K562 (cell line): Measurements from ENCODE around the gene LIMCH1. TPM values are rescaled to one million over a fixed set of nuclear protein-coding genes. Genes with fewer than 3 reads are reported as not detected.

ENCODE experiments used
- ATAC-seq: fragments of 200-7000 bp; cut with Tn5 transposase; 3 replicates; pipeline ENCODE4 v1.9.1; 2020; ENCODE audit warnings: moderate library complexity
- BruUV-seq: library from RNA; stranded (reverse); fragments of 400-500 nt; replicated peaks from 2 replicates; lab custom pipeline; 2021; lab: Mats Ljungman, UMichigan
- CTCF ChIA-PET: fragments of 300-600 bp; formaldehyde crosslinking; extraction: SDS; loops from one replicate; lab custom pipeline; 2021; ENCODE audit warnings: low intra/inter-chr PET ratio; lab: Yijun Ruan, JAX
- POLR2A ChIA-PET: fragments of 300-600, 350-650 bp; sonication (Branson Sonifier 250); formaldehyde crosslinking; extraction: SDS; loops from one replicate; lab custom pipeline; 2021; ENCODE audit warnings: antibody characterized with exemption, inconsistent platforms; lab: Yijun Ruan, JAX
- DNase-seq, 4 experiments: peaks; one replicate each; pipeline versions ENCODE4 v3.0.0 to v3.0.0-alpha.2; 2011 to 2018; ENCODE audit warnings: low spot score in 3 of 4, mixed read lengths in 3 of 4; ENCODE audit errors: extremely low read depth in 1 of 4
- FAIRE-seq: peaks from 2 replicates; lab custom pipeline; 2011; peaks lifted over from hg19 to GRCh38; lab: Jason Lieb, UNC
- H2AFZ ChIP-seq: 2 replicates; pipeline ENCODE4 v1.6.0; 2011; ENCODE audit warnings: low read depth, low read length, control low read depth, inconsistent platforms
- H3K27ac ChIP-seq: fragments of 200-600 bp; 3 replicates; pipeline ENCODE4 v1.8.0; 2011; ENCODE audit warnings: low read depth, mild to moderate bottlenecking, control low read depth, inconsistent platforms, low read length, moderate library complexity, mixed read lengths; ENCODE audit errors: extremely low read depth
- H3K27me3 ChIP-seq, 2 experiments: fragments of 300-600 bp in 1 of 2; 2 replicates in 1 of 2; 3 replicates in 1 of 2; pipeline versions ENCODE4 v1.6.0 to v1.8.0; 2011; ENCODE audit warnings: inconsistent platforms in 2 of 2, low read length in 2 of 2, mild to moderate bottlenecking in 1 of 2, mixed read lengths in 1 of 2, moderate library complexity in 1 of 2; ENCODE audit not compliant: control insufficient read depth in 2 of 2, insufficient read depth in 2 of 2
- H3K36me3 ChIP-seq: fragments of 300-600 bp; 3 replicates; pipeline ENCODE4 v1.8.0; 2011; ENCODE audit warnings: mild to moderate bottlenecking, low read length, inconsistent platforms; ENCODE audit not compliant: control insufficient read depth, insufficient read depth
- H3K4me1 ChIP-seq, 2 experiments: fragments of 200-600 bp in 1 of 2; replicated peaks in 1 of 2; 2 replicates in 1 of 2; 3 replicates in 1 of 2; pipeline versions ENCODE4 v1.5.1 to v1.8.0; 2011; ENCODE audit warnings: inconsistent platforms in 2 of 2, low read length in 2 of 2, mild to moderate bottlenecking in 1 of 2, mixed read lengths in 1 of 2, moderate library complexity in 1 of 2; ENCODE audit not compliant: control insufficient read depth in 2 of 2, insufficient read depth in 2 of 2
- H3K4me2 ChIP-seq: 2 replicates; pipeline ENCODE4 v1.6.1; 2011; ENCODE audit warnings: low read length, control low read depth, inconsistent platforms, mixed read lengths; ENCODE audit not compliant: insufficient read depth
- H3K4me3 ChIP-seq: fragments of 200-600 bp; sonication (generic), shearing (Covaris generic); 2 replicates; pipeline ENCODE4 v1.5.1; 2016; ENCODE audit warnings: control low read depth, inconsistent platforms
- H3K79me2 ChIP-seq: fragments of 200-600 bp; 3 replicates; pipeline ENCODE4 v1.8.0; 2011; ENCODE audit warnings: low read length, inconsistent platforms; ENCODE audit not compliant: control insufficient read depth, insufficient read depth
- H3K9ac ChIP-seq, 2 experiments: 2 replicates each; pipeline versions ENCODE4 v1.6.0 to v1.6.1; 2011; ENCODE audit warnings: low read depth in 2 of 2, low read length in 2 of 2, control low read depth in 1 of 2, inconsistent platforms in 1 of 2, mild to moderate bottlenecking in 1 of 2, mixed read lengths in 1 of 2; ENCODE audit not compliant: insufficient read depth in 1 of 2
- H3K9me1 ChIP-seq: one replicate; pipeline ENCODE4 v1.6.0; 2011; ENCODE audit warnings: inconsistent platforms, mild to moderate bottlenecking, low read length, moderate library complexity; ENCODE audit not compliant: control insufficient read depth, insufficient read depth
- H3K9me3 ChIP-seq: replicated peaks from 2 replicates; pipeline ENCODE4 v1.5.1; 2011; ENCODE audit warnings: low read depth, low read length, inconsistent platforms; ENCODE audit not compliant: control insufficient read depth, insufficient read depth
- H4K20me1 ChIP-seq: replicated peaks from 2 replicates; pipeline ENCODE4 v1.6.1; 2011; ENCODE audit warnings: low read length, inconsistent platforms, mixed read lengths; ENCODE audit not compliant: control insufficient read depth, insufficient read depth
- CHAMP1 ChIP-seq: fragments of 450-650 bp; IDR thresholded peaks from 2 replicates; pipeline ENCODE4 v1.6.1; 2016; ENCODE audit warnings: mild to moderate bottlenecking
- CHD2 ChIP-seq: IDR thresholded peaks from 2 replicates; pipeline ENCODE4 v1.6.1; 2011; ENCODE audit warnings: low read depth, low read length
- EHMT2 ChIP-seq: fragments of 450-650 bp; IDR thresholded peaks from 2 replicates; pipeline ENCODE4 v1.6.1; 2018; ENCODE audit warnings: antibody characterized with exemption
- FOS ChIP-seq: IDR thresholded peaks from 3 replicates; pipeline ENCODE4 v1.6.1; 2011; ENCODE audit not compliant: insufficient read length; ENCODE audit errors: extremely low read depth
- FOXP4 ChIP-seq: sonication (generic); formaldehyde crosslinking; IDR thresholded peaks from 2 replicates; pipeline ENCODE4 v1.8.0; 2022; ENCODE audit warnings: mild to moderate bottlenecking, missing genetic modification reagents, borderline replicate concordance
- MECOM ChIP-seq: fragments of 250-450 bp; sonication (Bioruptor Pico); IDR thresholded peaks from 2 replicates; pipeline ENCODE4 v1.8.0; 2022; ENCODE audit warnings: inconsistent platforms
- POLR3A ChIP-seq: IDR thresholded peaks from 2 replicates; pipeline ENCODE4 v1.6.1; 2011; ENCODE audit warnings: borderline replicate concordance, mild to moderate bottlenecking, moderate library complexity; ENCODE audit not compliant: insufficient read length, insufficient read depth; ENCODE audit errors: extremely low read depth
- RB1 ChIP-seq: fragments of 450-650 bp; IDR thresholded peaks from 2 replicates; pipeline ENCODE4 v1.6.1; 2017; ENCODE audit warnings: low read depth, mild to moderate bottlenecking
- SP2 ChIP-seq: IDR thresholded peaks from 2 replicates; pipeline ENCODE4 v1.6.1; 2011; ENCODE audit warnings: mild to moderate bottlenecking, low read depth, low read length, moderate library complexity; ENCODE audit not compliant: poor library complexity, severe bottlenecking; ENCODE audit errors: extremely low read depth
- ZNF408 ChIP-seq: fragments of 250-450 bp; sonication (Bioruptor Pico); IDR thresholded peaks from 2 replicates; pipeline ENCODE4 v1.4.0; 2020; ENCODE audit warnings: low read depth, mild to moderate bottlenecking, moderate library complexity
- ZNF445 ChIP-seq: fragments of 250-450 bp; sonication (Bioruptor Pico); IDR thresholded peaks from 2 replicates; pipeline ENCODE4 v1.4.0; 2020; ENCODE audit warnings: low read depth, mild to moderate bottlenecking, moderate library complexity
- ZNF592 ChIP-seq: fragments of 450-650 bp; IDR thresholded peaks from 2 replicates; pipeline ENCODE4 v1.6.1; 2017; ENCODE audit warnings: antibody characterized with exemption, mild to moderate bottlenecking
- WGBS: fragments of 100-300 bp; shearing (Covaris generic); methylation state at CpG from one replicate; pipeline ENCODE4 v1.1.6; 2016; ENCODE audit warnings: low coverage, mixed read lengths; ENCODE audit not compliant: insufficient coverage; ENCODE audit errors: missing lambda C conversion rate; 5-methylcytosine and 5-hydroxymethylcytosine counted together
- in situ Hi-C: fragments of 300-500 bp; cut with MboI; formaldehyde crosslinking; loops from 4 replicates; pipeline ENCODE4 v1.15.0; 2018; ENCODE audit warnings: inconsistent platforms, mixed read lengths
- intact Hi-C: fragments of 100-400 bp; cut with micrococcal nuclease; formaldehyde crosslinking; loops from 2 replicates; pipeline ENCODE4 v1.14.2; 2022
- polyA plus RNA-seq, 8 experiments: library from polyadenylated mRNA; depleted of rRNA in 4 of 8; stranded (reverse) in 5 of 8; unstranded in 3 of 8; fragments of >200 nt; fragmentation: Nextera tagmentation in 2 of 8; fragmentation: Illumina TruSeq in 1 of 8; extraction: Ambion mirVana in 2 of 8; extraction: Trizol in 1 of 8; gene quantifications; 2 replicates each; pipeline versions ENCODE4 v1.2.1 to v1.2.3, GENCODE V29; 2011 to 2014; ENCODE audit warnings: inconsistent platforms in 1 of 8, missing spikeins in 1 of 8
- total RNA-seq, 7 experiments: library from RNA; depleted of rRNA in 6 of 7; stranded (reverse); fragments of >200 nt in 6 of 7; fragmentation: Illumina TruSeq in 2 of 7; extraction: Trizol in 2 of 7; gene quantifications; 2 replicates each; pipeline versions ENCODE4 v1.2.1 to v1.2.3, GENCODE V29; 2011 to 2021; ENCODE audit warnings: low replicate concordance in 1 of 7

Gene LIMCH1
- total and polyA plus RNA-seq, 9 of the 15 experiments (the other 6 are each of a cell fraction or from before 2014, with no cell fraction given) = 0.35 TPM; not detected in 8

- Histone ChIP-seq H3K4me1 (no peaks in the 10 kb centered on the region), H3K9me1 (no peaks in the 10 kb centered on the region), H3K79me2 (no peaks in the 10 kb centered on the region), H3K27me3 (no peaks in the 10 kb centered on the region; a peak in 1 of 5 replicates), H3K27ac (no peak overlapping the region), H3K4me3 (no peak overlapping the region), H3K9me3 (no peaks in the 10 kb centered on the region), H4K20me1 (no peaks in the 10 kb centered on the region), H3K36me3 (no peaks in the 10 kb centered on the region), H3K9ac (no peak overlapping the region), H3K4me2 (no peak overlapping the region), H2AFZ (no peak overlapping the region)
- POLR2A ChIA-PET = interaction anchor here (0.9 kb wide), 1 partner anchor 27 kb away, joined by 4 read pairs; no protein-coding TSS in a partner anchor
- in situ Hi-C loops = no loop called here
- WGBS = 1% methylated on average over 13 of the region's 14 CpGs
- CTCF ChIA-PET = no interaction called here
- no TSS peak for BruUV-seq
- intact Hi-C loops = no loop called here
- FAIRE-seq (no peak), ATAC-seq (no peak), DNase-seq (no peak)
- TF ChIP-seq SP2 = no peak
- TF ChIP-seq ZNF408 = no peak
- TF ChIP-seq FOS = no peak
- TF ChIP-seq CHD2 = no peak
- no peak for TF ChIP-seq MECOM (CRISPR knock-in tag)
- no peak for TF ChIP-seq RB1
- no peak for TF ChIP-seq ZNF592
- no peak for TF ChIP-seq FOXP4 (CRISPR knock-in tag)
- TF ChIP-seq ZNF445 (CRISPR knock-in tag) = no peak
- no peak for TF ChIP-seq CHAMP1
- no peak for TF ChIP-seq POLR3A
- no peak for TF ChIP-seq EHMT2
Measured at GRCh38 chr4:41611881-41612871, 74.2 kb downstream of the LIMCH1 start.
